ENCODE results near the gene REC114. TPM values are rescaled to one million over a fixed set of nuclear protein-coding genes. Genes with fewer than 3 reads are reported as not detected.
"Not testable (repeated sequence)": the region's sequence is repeated elsewhere in the genome, so short reads cannot be mapped to it uniquely, and the experiment has no call there.

Gene REC114
- total RNA-seq, 1 donor from 2014 or later: not detected

DNA sequence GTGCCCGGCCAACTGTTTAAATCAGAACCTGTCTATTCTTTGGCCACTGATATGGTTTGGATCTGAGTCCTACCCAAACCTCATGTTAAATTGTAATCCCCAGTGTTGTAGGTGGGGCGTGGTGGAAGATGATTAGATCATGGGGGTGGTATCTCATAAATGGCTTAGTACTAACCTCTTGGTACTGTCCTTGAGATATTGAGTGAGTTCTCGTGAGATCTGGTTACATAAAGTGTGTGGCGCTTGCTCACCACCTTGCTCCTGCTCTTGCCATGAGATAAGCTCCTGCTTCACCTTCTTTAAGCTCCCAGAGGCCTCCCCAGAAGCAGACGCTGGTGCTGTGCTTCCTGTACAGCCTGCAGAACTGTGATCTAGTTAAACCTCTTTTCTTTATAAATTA, 42.4 kb downstream of the REC114 start:
- H3K4me3 ChIP-seq: no peak overlapping the region
- H3K27ac ChIP-seq: no peak overlapping the region
- DNase-seq (ENCODE audit: low spot score in 2 of 2): no peak
- no peaks in the 10 kb centered on the region for H3K9me3 ChIP-seq
- TF ChIP-seq, protein P1, sequence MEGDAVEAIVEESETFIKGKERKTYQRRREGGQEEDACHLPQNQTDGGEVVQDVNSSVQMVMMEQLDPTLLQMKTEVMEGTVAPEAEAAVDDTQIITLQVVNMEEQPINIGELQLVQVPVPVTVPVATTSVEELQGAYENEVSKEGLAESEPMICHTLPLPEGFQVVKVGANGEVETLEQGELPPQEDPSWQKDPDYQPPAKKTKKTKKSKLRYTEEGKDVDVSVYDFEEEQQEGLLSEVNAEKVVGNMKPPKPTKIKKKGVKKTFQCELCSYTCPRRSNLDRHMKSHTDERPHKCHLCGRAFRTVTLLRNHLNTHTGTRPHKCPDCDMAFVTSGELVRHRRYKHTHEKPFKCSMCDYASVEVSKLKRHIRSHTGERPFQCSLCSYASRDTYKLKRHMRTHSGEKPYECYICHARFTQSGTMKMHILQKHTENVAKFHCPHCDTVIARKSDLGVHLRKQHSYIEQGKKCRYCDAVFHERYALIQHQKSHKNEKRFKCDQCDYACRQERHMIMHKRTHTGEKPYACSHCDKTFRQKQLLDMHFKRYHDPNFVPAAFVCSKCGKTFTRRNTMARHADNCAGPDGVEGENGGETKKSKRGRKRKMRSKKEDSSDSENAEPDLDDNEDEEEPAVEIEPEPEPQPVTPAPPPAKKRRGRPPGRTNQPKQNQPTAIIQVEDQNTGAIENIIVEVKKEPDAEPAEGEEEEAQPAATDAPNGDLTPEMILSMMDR (IDR thresholded peaks at IDR 0.05): no peak
- H3K36me3 ChIP-seq: no peaks in the 10 kb centered on the region
- intact Hi-C loops (cut with DNase I): no loop called here
- no peaks in the 10 kb centered on the region for H3K4me1 ChIP-seq
- no peaks in the 10 kb centered on the region for H3K27me3 ChIP-seq

DNA sequence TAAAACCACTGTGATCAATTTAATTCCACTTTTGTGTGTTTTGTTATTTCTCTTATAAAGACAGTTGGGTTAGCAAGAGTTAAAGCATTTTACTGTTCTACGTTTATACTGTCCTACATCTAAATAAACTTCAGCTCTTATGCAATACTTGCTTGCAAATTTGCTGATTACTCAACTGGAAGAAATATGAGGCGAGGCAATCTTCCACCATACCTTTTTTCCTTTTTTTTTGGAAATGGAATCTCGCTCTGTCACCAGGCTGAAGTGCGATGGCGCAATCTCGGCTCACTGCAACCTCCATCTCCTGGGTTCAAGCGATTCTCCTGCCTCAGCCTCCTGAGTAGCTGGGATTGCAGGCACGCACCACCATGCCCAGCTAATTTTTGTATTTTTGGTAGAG, 42.9 kb downstream of the REC114 start:
- H3K9me3 ChIP-seq; H3K4me3 ChIP-seq; H3K27ac ChIP-seq; H3K27me3 ChIP-seq; intact Hi-C loops (cut with DNase I); DNase-seq (ENCODE audit: low spot score in 2 of 2); H3K36me3 ChIP-seq; H3K4me1 ChIP-seq: not testable (repeated sequence)

DNA sequence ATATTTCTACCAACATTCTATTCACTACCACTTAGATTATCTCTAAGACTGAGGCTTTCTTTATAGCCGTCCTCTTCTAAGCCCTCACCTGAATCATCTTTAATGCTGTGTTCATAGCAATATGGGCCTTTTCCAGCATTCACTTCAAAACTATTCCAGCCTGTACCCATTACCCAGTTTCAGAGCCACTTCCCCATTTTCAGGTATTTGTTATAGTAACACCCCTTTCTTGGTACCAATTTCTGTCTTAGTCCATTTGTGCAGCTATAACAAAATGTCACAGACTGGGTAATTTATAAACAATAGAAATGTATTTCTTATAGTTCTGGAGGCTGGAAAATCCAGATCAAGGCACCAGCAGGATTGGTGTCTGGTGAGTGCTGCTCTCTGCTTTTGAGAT, 45.7 kb downstream of the REC114 start:
- no peak overlapping the region for H3K4me3 ChIP-seq
- no peaks in the 10 kb centered on the region for H3K27me3 ChIP-seq
- H3K27ac ChIP-seq: no peak overlapping the region
- intact Hi-C loops (cut with DNase I): no loop called here
- DNase-seq (ENCODE audit: low spot score in 2 of 2): no peak
- no peaks in the 10 kb centered on the region for H3K9me3 ChIP-seq
- TF ChIP-seq, protein P1 (IDR thresholded peaks at IDR 0.05): no peak
- no peaks in the 10 kb centered on the region for H3K36me3 ChIP-seq
- H3K4me1 ChIP-seq: no peaks in the 10 kb centered on the region

DNA sequence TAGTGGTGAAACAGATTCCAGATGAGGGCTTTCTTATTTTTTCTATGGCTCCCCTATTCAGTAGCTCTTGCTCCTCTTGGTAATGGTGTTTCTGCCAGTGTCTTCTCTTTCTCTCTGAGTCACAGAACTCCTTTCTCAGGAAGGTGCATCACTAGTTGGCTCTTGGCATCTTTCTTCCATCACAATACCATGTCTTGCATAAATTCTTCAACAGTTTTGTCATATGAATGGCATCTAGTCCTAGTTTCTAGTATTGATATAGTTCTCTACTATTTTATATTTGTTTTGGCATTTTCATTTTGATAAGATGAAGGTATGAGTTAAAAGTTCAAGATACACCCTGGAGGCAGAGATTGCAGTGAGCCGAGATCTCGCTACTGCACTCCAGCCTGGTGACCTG, 51.0 kb downstream of the REC114 start:
- intact Hi-C loops (cut with DNase I): no loop called here
- TF ChIP-seq, protein P1 (IDR thresholded peaks at IDR 0.05): no peak
- H3K4me3 ChIP-seq: no peak overlapping the region
- H3K4me1 ChIP-seq: no peaks in the 10 kb centered on the region
- no peaks in the 10 kb centered on the region for H3K36me3 ChIP-seq
- DNase-seq (ENCODE audit: low spot score in 2 of 2): no peak
- no peaks in the 10 kb centered on the region for H3K9me3 ChIP-seq
- no peaks in the 10 kb centered on the region for H3K27me3 ChIP-seq
- H3K27ac ChIP-seq: no peak overlapping the region

DNA sequence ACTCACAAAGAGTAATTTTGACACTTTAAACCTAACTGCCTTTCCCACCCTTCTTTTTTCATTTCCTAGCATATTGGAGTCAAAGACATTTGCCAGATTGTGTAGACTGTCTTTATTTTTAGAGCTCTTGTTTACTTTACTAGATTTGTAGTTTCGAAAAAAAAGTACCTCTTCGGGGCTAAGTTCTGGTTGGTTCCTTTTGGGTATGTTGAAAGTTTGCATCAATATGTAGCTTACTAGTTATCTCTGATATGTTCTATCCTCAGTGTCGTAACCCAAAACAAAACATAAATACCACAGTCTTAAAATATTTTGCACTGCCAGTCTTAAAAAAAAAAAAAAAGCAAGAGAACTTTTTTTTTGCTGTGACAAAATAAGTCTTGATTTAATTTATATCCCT, 52.2 kb downstream of the REC114 start:
- Histone ChIP-seq H3K4me3 (no peak overlapping the region), H3K9me3 (no peaks in the 10 kb centered on the region), H3K27me3 (no peaks in the 10 kb centered on the region), H3K4me1 (no peaks in the 10 kb centered on the region), H3K27ac (no peak overlapping the region), H3K36me3 (no peaks in the 10 kb centered on the region)
- intact Hi-C loops (cut with DNase I): no loop called here
- TF ChIP-seq, protein P1 (IDR thresholded peaks at IDR 0.05): no peak
- no peak for DNase-seq (ENCODE audit: low spot score in 2 of 2)

DNA sequence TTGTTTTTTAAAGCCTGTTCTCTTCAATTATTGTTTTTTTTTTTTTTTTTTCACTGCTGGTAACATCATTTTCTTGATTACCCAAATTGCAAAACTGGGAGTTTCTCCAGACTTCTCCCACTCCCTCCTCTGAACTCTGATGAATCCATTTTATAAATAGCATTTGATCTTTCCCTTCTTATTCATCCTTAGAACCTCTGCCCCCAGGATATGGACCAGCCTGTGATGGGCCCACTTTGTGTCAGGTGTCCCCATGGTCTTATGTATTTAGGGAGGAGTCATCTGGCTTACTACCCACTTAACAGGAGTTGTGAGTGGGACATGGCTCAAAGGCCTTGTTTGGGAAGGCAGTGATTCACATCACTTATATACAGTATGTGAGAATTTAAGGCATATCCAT, 57.7 kb downstream of the REC114 start:
- TF ChIP-seq, protein P1 (IDR thresholded peaks at IDR 0.05): no peak
- DNase-seq (ENCODE audit: low spot score in 2 of 2): no peak
- no peak overlapping the region for H3K4me3 ChIP-seq
- H3K27ac ChIP-seq: no peak overlapping the region
- intact Hi-C loops (cut with DNase I): no loop called here
- no peaks in the 10 kb centered on the region for H3K9me3 ChIP-seq
- H3K27me3 ChIP-seq: no peaks in the 10 kb centered on the region
- H3K36me3 ChIP-seq: no peaks in the 10 kb centered on the region
- H3K4me1 ChIP-seq: no peaks in the 10 kb centered on the region
